IMR-90 (cell line): ENCODE data around the gene BANP. TPM values are rescaled to one million over a fixed set of nuclear protein-coding genes. Genes with fewer than 3 reads are reported as not detected.
A peak's percentile ranks its signal among the peaks of the same experiment; 100 is the strongest.

Experiments used
- ATAC-seq: fragments of 200-7000 bp; cut with Tn5 transposase; 2 replicates; pipeline ENCODE4 v1.9.1; 2020; ENCODE audit warnings: low read depth, mild to moderate bottlenecking, moderate library complexity
- BruUV-seq: library from RNA; stranded (reverse); fragments of 400-500 nt; replicated peaks from 2 replicates; lab custom pipeline; 2021; lab: Mats Ljungman, UMichigan
- CTCF ChIA-PET: fragments of 300-600 bp; formaldehyde crosslinking; extraction: SDS; loops from one replicate; lab custom pipeline; 2021; ENCODE audit warnings: antibody characterized with exemption; lab: Yijun Ruan, JAX
- POLR2A ChIA-PET: fragments of 300-600 bp; sonication (Branson Sonifier 250); formaldehyde crosslinking; loops from one replicate; lab custom pipeline; 2022; ENCODE audit warnings: antibody characterized with exemption; ENCODE audit not compliant: unreplicated experiment; lab: Charles Lee
- DNase-seq: peaks from one replicate; pipeline ENCODE4 v3.0.0; 2013
- H2AFZ ChIP-seq: replicated peaks from 2 replicates; pipeline ENCODE3; 2013; ENCODE audit warnings: low read length, mild to moderate bottlenecking; ENCODE audit not compliant: poor library complexity
- H2AK5ac ChIP-seq: 2 replicates; pipeline ENCODE4 v1.6.1; 2013; ENCODE audit warnings: low read depth, low read length, inconsistent platforms
- H2AK9ac ChIP-seq: replicated peaks from 2 replicates; pipeline ENCODE3; 2013; ENCODE audit warnings: mild to moderate bottlenecking, low read depth, low read length, moderate library complexity; ENCODE audit not compliant: poor library complexity
- H2BK120ac ChIP-seq: 2 replicates; pipeline ENCODE4 v1.6.1; 2013; ENCODE audit warnings: low read depth, low read length, inconsistent platforms
- H2BK15ac ChIP-seq: 3 replicates; pipeline ENCODE4 v1.6.1; 2013; ENCODE audit warnings: low read depth, low read length, inconsistent platforms
- H2BK20ac ChIP-seq: 2 replicates; pipeline ENCODE4 v1.6.1; 2013; ENCODE audit warnings: low read depth, mild to moderate bottlenecking, inconsistent platforms, low read length, moderate library complexity
- H2BK5ac ChIP-seq: 2 replicates; pipeline ENCODE4 v1.6.1; 2013; ENCODE audit warnings: mild to moderate bottlenecking, low read depth, low read length, inconsistent platforms; ENCODE audit not compliant: poor library complexity, severe bottlenecking
- H3K14ac ChIP-seq: replicated peaks from 2 replicates; pipeline ENCODE4 v1.6.1; 2013; ENCODE audit warnings: low read depth, low read length, inconsistent platforms
- H3K18ac ChIP-seq: 2 replicates; pipeline ENCODE4 v1.6.1; 2013; ENCODE audit warnings: low read depth, low read length, control low read depth
- H3K23ac ChIP-seq: 2 replicates; pipeline ENCODE4 v1.6.1; 2013; ENCODE audit warnings: low read depth, low read length, inconsistent platforms
- H3K27ac ChIP-seq: 2 replicates; pipeline ENCODE4 v1.5.1; 2013; ENCODE audit warnings: mild to moderate bottlenecking, control low read depth, low read length; ENCODE audit not compliant: insufficient read depth
- H3K27me3 ChIP-seq: 2 replicates; pipeline ENCODE4 v1.6.1; 2013; ENCODE audit warnings: low read length; ENCODE audit not compliant: control insufficient read depth, insufficient read depth
- H3K36me3 ChIP-seq: 2 replicates; pipeline ENCODE4 v1.6.1; 2013; ENCODE audit warnings: low read length, mixed read lengths; ENCODE audit not compliant: control insufficient read depth, insufficient read depth
- H3K4ac ChIP-seq: 2 replicates; pipeline ENCODE4 v1.6.1; 2013; ENCODE audit warnings: low read depth, low read length, inconsistent platforms
- H3K4me1 ChIP-seq: 2 replicates; pipeline ENCODE4 v1.6.1; 2013; ENCODE audit warnings: low read length, mixed read lengths; ENCODE audit not compliant: control insufficient read depth, insufficient read depth
- H3K4me2 ChIP-seq: 2 replicates; pipeline ENCODE4 v1.6.1; 2013; ENCODE audit warnings: low read depth, mild to moderate bottlenecking, control low read depth, low read length, moderate library complexity
- H3K4me3 ChIP-seq: 2 replicates; pipeline ENCODE4 v1.5.1; 2013; ENCODE audit warnings: low read depth, mild to moderate bottlenecking, control low read depth, low read length, moderate library complexity; ENCODE audit not compliant: insufficient read depth
- H3K56ac ChIP-seq: 2 replicates; pipeline ENCODE4 v1.6.1; 2013; ENCODE audit warnings: low read length, inconsistent platforms; ENCODE audit not compliant: insufficient read depth; ENCODE audit errors: extremely low read depth
- H3K79me1 ChIP-seq, 2 experiments: 2 replicates each; pipeline ENCODE4 v1.6.1; 2013; ENCODE audit warnings: low read length in 2 of 2, inconsistent platforms in 1 of 2, low read depth in 1 of 2
- H3K9ac ChIP-seq: 2 replicates; pipeline ENCODE4 v1.6.1; 2013; ENCODE audit warnings: low read depth, low read length, control low read depth
- H3K9me1 ChIP-seq: 2 replicates; pipeline ENCODE4 v1.6.1; 2013; ENCODE audit warnings: low read length, inconsistent platforms; ENCODE audit not compliant: insufficient read depth
- H3K9me3 ChIP-seq: 2 replicates; pipeline ENCODE4 v1.6.1; 2013; ENCODE audit warnings: low read length; ENCODE audit not compliant: control insufficient read depth, insufficient read depth
- H4K20me1 ChIP-seq: 2 replicates; pipeline ENCODE4 v1.6.1; 2013; ENCODE audit warnings: low read length, inconsistent platforms; ENCODE audit not compliant: insufficient read depth
- H4K5ac ChIP-seq: 2 replicates; pipeline ENCODE4 v1.6.1; 2013; ENCODE audit warnings: mild to moderate bottlenecking, low read depth, low read length, control low read depth
- H4K8ac ChIP-seq, 2 experiments: 2 replicates each; pipeline ENCODE4 v1.6.1; 2013; ENCODE audit warnings: low read depth in 2 of 2, low read length in 2 of 2, control low read depth in 1 of 2, inconsistent platforms in 1 of 2
- H4K91ac ChIP-seq: 2 replicates; pipeline ENCODE4 v1.6.1; 2013; ENCODE audit warnings: low read depth, low read length, inconsistent platforms; ENCODE audit not compliant: insufficient read depth
- BHLHE40 ChIP-seq: fragments of 150-350 bp; IDR thresholded peaks from 2 replicates; pipeline ENCODE4 v1.6.1; 2016; ENCODE audit warnings: mild to moderate bottlenecking, low read depth, low read length
- CEBPB ChIP-seq: IDR thresholded peaks from 2 replicates; pipeline ENCODE4 v1.6.1; 2012; ENCODE audit warnings: low read depth, low read length, improper control_type of control experiment
- CHD1 ChIP-seq: IDR thresholded peaks from 2 replicates; pipeline ENCODE4 v1.6.1; 2012; ENCODE audit warnings: low read depth, low read length, improper control_type of control experiment
- CTCF ChIP-seq: conservative IDR thresholded peaks from 2 replicates; pipeline ENCODE4 v1.5.1; 2012; ENCODE audit warnings: mild to moderate bottlenecking, low read depth, low read length, improper control_type of control experiment
- FOS ChIP-seq: fragments of 150-350 bp; IDR thresholded peaks from 2 replicates; pipeline ENCODE4 v1.6.1; 2016; ENCODE audit warnings: low read depth, low read length
- MAFK ChIP-seq: IDR thresholded peaks from 2 replicates; pipeline ENCODE4 v1.6.1; 2012; ENCODE audit warnings: low read depth, low read length, improper control_type of control experiment
- MXI1 ChIP-seq: IDR thresholded peaks from 2 replicates; pipeline ENCODE4 v1.6.1; 2012; ENCODE audit warnings: low read depth, mild to moderate bottlenecking, low read length, moderate library complexity, borderline replicate concordance
- NFE2L2 ChIP-seq: fragments of 150-350 bp; IDR thresholded peaks from 2 replicates; pipeline ENCODE4 v1.6.1; 2016; ENCODE audit warnings: low read depth, mild to moderate bottlenecking, low read length
- POLR2A ChIP-seq: IDR thresholded peaks from 2 replicates; pipeline ENCODE4 v1.6.1; 2012; ENCODE audit warnings: mild to moderate bottlenecking, low read depth, low read length
- RAD21 ChIP-seq: IDR thresholded peaks from 2 replicates; pipeline ENCODE4 v1.6.1; 2012; ENCODE audit warnings: low read length, improper control_type of control experiment
- RCOR1 ChIP-seq: IDR thresholded peaks from 2 replicates; pipeline ENCODE4 v1.6.1; 2012; ENCODE audit warnings: mild to moderate bottlenecking, low read length, improper control_type of control experiment; ENCODE audit not compliant: insufficient replicate concordance
- RFX5 ChIP-seq: IDR thresholded peaks from 2 replicates; pipeline ENCODE4 v1.8.0; 2012; ENCODE audit warnings: low read depth, mild to moderate bottlenecking, low read length, moderate library complexity
- SMC3 ChIP-seq: fragments of 150-350 bp; IDR thresholded peaks from 2 replicates; pipeline ENCODE4 v1.6.1; 2016; ENCODE audit warnings: low read depth, mild to moderate bottlenecking, antibody characterized with exemption, low read length, moderate library complexity
- USF2 ChIP-seq: fragments of 150-350 bp; IDR thresholded peaks from 2 replicates; pipeline ENCODE4 v1.6.1; 2017; ENCODE audit warnings: mild to moderate bottlenecking, antibody characterized with exemption, low read length, low read depth
- WGBS, 2 experiments: methylation state at CpG; one replicate each; pipeline versions ENCODE4 v1.1.5 to v1.1.7; 2013; ENCODE audit warnings: missing lambda C conversion rate in 2 of 2; ENCODE audit not compliant: insufficient read length in 1 of 2; ENCODE audit errors: extremely low coverage in 2 of 2; 5-methylcytosine and 5-hydroxymethylcytosine counted together
- dilution Hi-C: fragments of 300-500 bp; cut with HindIII; formaldehyde crosslinking; loops from one replicate; pipeline ENCODE4 v1.14.3; 2018; ENCODE audit warnings: low sequenced_read_pairs; ENCODE audit not compliant: unreplicated experiment
- in situ Hi-C: fragments of 300-500 bp; cut with MboI; formaldehyde crosslinking; loops from 3 replicates; pipeline ENCODE4 v1.14.3; 2019; ENCODE audit warnings: low sequenced_read_pairs, inconsistent platforms, mixed read lengths
- intact Hi-C: fragments of 100-400 bp; cut with micrococcal nuclease; formaldehyde crosslinking; loops from 2 replicates; pipeline ENCODE4 v1.10.0; 2022
- polyA plus RNA-seq, 3 experiments: library from polyadenylated mRNA; depleted of rRNA; stranded (reverse); fragments of >200 nt; gene quantifications; 2 replicates each; pipeline ENCODE4 v1.2.3, GENCODE V29; 2012; ENCODE audit warnings: low replicate concordance in 1 of 3
- total RNA-seq: library from RNA; depleted of rRNA; stranded (reverse); fragments of >200 nt; gene quantifications from 2 replicates; pipeline ENCODE4 v1.2.3, GENCODE V29; 2012
- TF ChIP-seq, protein P1 (sequence below): fragments of 150-350 bp; IDR thresholded peaks from 2 replicates; pipeline ENCODE4 v1.6.1; 2016; ENCODE audit warnings: low read depth, mild to moderate bottlenecking, low read length, moderate library complexity, borderline replicate concordance

BANP gene
- total and polyA plus RNA-seq, 2 of the 4 experiments (the other 2 are of a cell fraction): 17.4 to 17.9 TPM

DNA sequence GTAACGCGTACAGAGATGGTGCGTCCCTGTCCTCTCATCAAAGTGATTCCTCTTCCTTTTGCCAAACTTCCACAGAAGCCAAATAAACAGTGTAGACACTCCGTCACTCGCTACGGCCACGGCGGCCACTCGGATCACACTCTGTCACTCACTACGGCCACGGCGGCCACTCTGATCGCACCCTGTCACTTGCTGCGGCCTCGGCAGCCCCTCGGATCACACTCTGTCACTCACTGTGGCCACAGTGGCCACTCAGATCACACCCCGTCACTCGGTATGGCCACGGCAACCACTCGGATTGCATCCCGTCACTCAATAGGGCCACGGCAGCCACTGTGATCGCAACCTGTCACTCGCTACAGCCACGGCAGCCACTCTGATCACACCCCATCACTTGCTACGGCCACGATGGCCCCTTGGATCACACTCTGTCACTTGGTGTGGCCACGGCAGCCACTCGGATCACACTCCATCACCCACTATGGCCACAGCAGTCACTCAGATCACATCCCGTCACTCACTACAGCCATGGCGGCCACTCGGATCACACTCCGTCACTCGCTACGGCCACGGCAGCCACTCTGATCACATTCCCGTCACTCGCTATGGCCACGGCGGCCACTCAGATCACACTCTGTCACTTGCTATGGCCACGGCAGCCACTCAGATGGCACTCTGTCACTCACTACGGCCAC is 170.8 kb downstream of the BANP start:
- peak overlapping the region; percentile 29; the same call in 1 of the 2 replicates for H4K5ac ChIP-seq
- H2AK5ac ChIP-seq: peak overlapping the region; percentile 96
- no peak for DNase-seq
- TF ChIP-seq USF2 (no peak), RAD21 (no peak), SMC3 (no peak), POLR2A (no peak), MAFK (no peak), NFE2L2 (no peak), RFX5 (no peak), BHLHE40 (no peak), MXI1 (no peak), CTCF (no peak), FOS (no peak), RCOR1 (no peak), CHD1 (no peak), CEBPB (no peak)
- TF ChIP-seq, protein P1, sequence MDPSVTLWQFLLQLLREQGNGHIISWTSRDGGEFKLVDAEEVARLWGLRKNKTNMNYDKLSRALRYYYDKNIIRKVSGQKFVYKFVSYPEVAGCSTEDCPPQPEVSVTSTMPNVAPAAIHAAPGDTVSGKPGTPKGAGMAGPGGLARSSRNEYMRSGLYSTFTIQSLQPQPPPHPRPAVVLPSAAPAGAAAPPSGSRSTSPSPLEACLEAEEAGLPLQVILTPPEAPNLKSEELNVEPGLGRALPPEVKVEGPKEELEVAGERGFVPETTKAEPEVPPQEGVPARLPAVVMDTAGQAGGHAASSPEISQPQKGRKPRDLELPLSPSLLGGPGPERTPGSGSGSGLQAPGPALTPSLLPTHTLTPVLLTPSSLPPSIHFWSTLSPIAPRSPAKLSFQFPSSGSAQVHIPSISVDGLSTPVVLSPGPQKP: no peak
- no peak overlapping the region for H2BK120ac ChIP-seq
- peaks cover 6% of the 10 kb centered on the region for H3K9me1 ChIP-seq
- peak overlapping the region; percentile 17 to 88; a peak in 2 of 4 replicates for H4K8ac ChIP-seq
- no peaks in the 10 kb centered on the region for H3K27me3 ChIP-seq
- no peak overlapping the region for H2AK9ac ChIP-seq
- H3K4ac ChIP-seq: peak overlapping the region; percentile 39; the same call in 1 of the 2 replicates
- dilution Hi-C loops (no loop called here), intact Hi-C loops (no loop called here), in situ Hi-C loops (no loop called here)
- no peak overlapping the region for H3K9ac ChIP-seq
- H3K4me2 ChIP-seq: no peak overlapping the region
- H3K4me1 ChIP-seq: peaks cover 23% of the 10 kb centered on the region
- H4K20me1 ChIP-seq: peaks cover 4% of the 10 kb centered on the region
- H2AFZ ChIP-seq: no peak overlapping the region
- ATAC-seq: no peak
- H3K27ac ChIP-seq: peak overlapping the region; percentile 66; the same call in 1 of the 2 replicates
- 92% methylated on average over 22 of the region's 42 CpGs; no CpG with 5 or more reads in 1 of the 2 experiments for WGBS, 2 experiments
- H3K56ac ChIP-seq: no peak overlapping the region
- no peak overlapping the region for H3K14ac ChIP-seq
- H3K18ac ChIP-seq: peak overlapping the region; percentile 50
- no TSS peak for BruUV-seq
- no peak overlapping the region for H2BK5ac ChIP-seq
- H2BK15ac ChIP-seq: peak overlapping the region; percentile 76; the same call in 2 of the 3 replicates
- CTCF ChIA-PET: no interaction called here
- H4K91ac ChIP-seq: peak overlapping the region; percentile 47; the same call in 1 of the 2 replicates
- POLR2A ChIA-PET: no interaction called here
- no peaks in the 10 kb centered on the region for H3K9me3 ChIP-seq
- no peak overlapping the region for H3K4me3 ChIP-seq
- peak overlapping the region; percentile 42; the same call in 1 of the 2 replicates for H2BK20ac ChIP-seq
- no peaks in the 10 kb centered on the region for H3K79me1 ChIP-seq
- no peaks in the 10 kb centered on the region for H3K36me3 ChIP-seq
- H3K23ac ChIP-seq: no peak overlapping the region
